Small intestine (tissue), 4 donors: ENCODE data around the gene TMEM238. TPM values are rescaled to one million over a fixed set of nuclear protein-coding genes. Genes with fewer than 3 reads are reported as not detected.

Source experiments
- polyA plus RNA-seq, 4 donors: library from polyadenylated mRNA; stranded (reverse) in 3 of 4; unstranded in 1 of 4; fragments of 200-250 nt in 3 of 4; fragments of 120-200 nt in 1 of 4; gene quantifications; one replicate each; pipeline versions ENCODE4 v1.2.1 to v1.2.3, GENCODE V29; 2013
- donor health status: healthy with polysubstance abuse.
- donor health status: Bipolar disorder and iron deficiency.
- donor health status: healthy.

TMEM238 gene
- polyA plus RNA-seq, 4 donors: 1.6 to 9.4 (median 2.2) TPM; not detected in 1

Other genes starting within 250 kb of the TMEM238 start
- 10 to 100 TPM in 1 of 4 donors, 1 to 10 TPM in 2, under 1 TPM in 1; 0.18 to 20.1 (median 5.3) TPM for gene TNNT1, start 235.1 kb downstream of the TMEM238 start, polyA plus RNA-seq
- 10 to 100 TPM in 1 of 4 donors, 1 to 10 TPM in 2, under 1 TPM in 1; 0.59 to 39.7 (median 1.5) TPM for gene TNNI3, start 226.6 kb downstream of the TMEM238 start, polyA plus RNA-seq
- gene DNAAF3, start 217.7 kb downstream of the TMEM238 start, polyA plus RNA-seq: under 1 TPM in 2 of 4 donors, not detected in 2; 0.62 to 0.64 TPM
- 1 to 10 TPM in 2 of 4 donors, under 1 TPM in 2; 0.22 to 4.7 (median 1.1) TPM for gene SYT5, start 204.0 kb downstream of the TMEM238 start, polyA plus RNA-seq
- gene PTPRH, start 174.8 kb downstream of the TMEM238 start, polyA plus RNA-seq: 100 to 1,000 TPM in 2 of 4 donors, 10 to 100 TPM in 2; 33.4 to 158 (median 89.7) TPM
- 100 to 1,000 TPM in 1 of 4 donors, 10 to 100 TPM in 3; 22.8 to 255 (median 72.6) TPM for gene TMEM86B, start 155.5 kb downstream of the TMEM238 start, polyA plus RNA-seq
- 10 to 100 TPM; 43.4 to 67.5 (median 48.9) TPM for gene PPP6R1, start 125.3 kb downstream of the TMEM238 start, polyA plus RNA-seq
- 10 to 100 TPM; 25.9 to 61.9 (median 31.4) TPM for gene HSPBP1, start 104.2 kb downstream of the TMEM238 start, polyA plus RNA-seq
- gene BRSK1, start 100.3 kb downstream of the TMEM238 start, polyA plus RNA-seq: 1 to 10 TPM in 3 of 4 donors, under 1 TPM in 1; 0.22 to 3.5 (median 2.7) TPM
- 100 to 1,000 TPM in 1 of 4 donors, 10 to 100 TPM in 3; 33.2 to 125 (median 79.2) TPM for gene TMEM150B, start 59.0 kb downstream of the TMEM238 start, polyA plus RNA-seq
- gene KMT5C, start 44.4 kb downstream of the TMEM238 start, polyA plus RNA-seq: 10 to 100 TPM; 10.3 to 18.4 (median 14.3) TPM
- under 1 TPM in 2 of 4 donors, not detected in 2; 0.07 to 0.09 TPM for gene COX6B2, start 29.6 kb downstream of the TMEM238 start, polyA plus RNA-seq
- gene GARIN5B, start 21.0 kb downstream of the TMEM238 start, polyA plus RNA-seq: under 1 TPM in 1 of 4 donors, not detected in 3; 0.03 TPM
- gene IL11, start 13.8 kb downstream of the TMEM238 start, polyA plus RNA-seq: under 1 TPM in 2 of 4 donors, not detected in 2; 0.19 to 0.67 TPM
- under 1 TPM in 2 of 4 donors, not detected in 2; 0.30 to 0.31 TPM for gene TMEM190, start 7.5 kb downstream of the TMEM238 start, polyA plus RNA-seq
- gene RPL28, start 1.6 kb upstream of the TMEM238 start, polyA plus RNA-seq: 1,000 to 10,000 TPM; 1,338 to 2,360 (median 2,018) TPM
- gene UBE2S, start 23.5 kb upstream of the TMEM238 start, polyA plus RNA-seq: 10 to 100 TPM in 2 of 4 donors, 1 to 10 TPM in 2; 7.2 to 30.1 (median 16.4) TPM
- gene SHISA7, start 59.0 kb upstream of the TMEM238 start, polyA plus RNA-seq: under 1 TPM in 2 of 4 donors, not detected in 2; 0.12 to 0.21 TPM
- gene ISOC2, start 77.3 kb upstream of the TMEM238 start, polyA plus RNA-seq: 100 to 1,000 TPM in 1 of 4 donors, 10 to 100 TPM in 3; 28.8 to 164 (median 78.4) TPM
- gene C19orf85, start 80.5 kb upstream of the TMEM238 start, polyA plus RNA-seq: not detected
- 1 to 10 TPM; 1.1 to 7.0 (median 5.0) TPM for gene ZNF628, start 92.3 kb upstream of the TMEM238 start, polyA plus RNA-seq
- gene NAT14, start 100.9 kb upstream of the TMEM238 start, polyA plus RNA-seq: 10 to 100 TPM in 1 of 4 donors, 1 to 10 TPM in 3; 5.8 to 10.2 (median 7.8) TPM
- 1 to 10 TPM in 1 of 4 donors, under 1 TPM in 2, not detected in 1; 0.49 to 2.2 (median 0.54) TPM for gene SSC5D, start 104.1 kb upstream of the TMEM238 start, polyA plus RNA-seq
- gene SBK2, start 152.8 kb upstream of the TMEM238 start, polyA plus RNA-seq: under 1 TPM in 1 of 4 donors, not detected in 3; 0.06 TPM
- gene SBK3, start 161.3 kb upstream of the TMEM238 start, polyA plus RNA-seq: under 1 TPM in 2 of 4 donors, not detected in 2; 0.18 to 0.39 TPM
- gene ZNF579, start 196.6 kb upstream of the TMEM238 start, polyA plus RNA-seq: 10 to 100 TPM in 1 of 4 donors, 1 to 10 TPM in 3; 2.2 to 12.7 (median 4.8) TPM
- gene FIZ1, start 215.2 kb upstream of the TMEM238 start, polyA plus RNA-seq: 10 to 100 TPM in 1 of 4 donors, 1 to 10 TPM in 3; 7.2 to 13.0 (median 7.4) TPM
- gene ZNF524, start 216.0 kb upstream of the TMEM238 start, polyA plus RNA-seq: 10 to 100 TPM; 23.2 to 63.5 (median 45.7) TPM
- 10 to 100 TPM in 1 of 4 donors, 1 to 10 TPM in 3; 4.0 to 10.3 (median 5.5) TPM for gene ZNF865, start 221.4 kb upstream of the TMEM238 start, polyA plus RNA-seq
- 10 to 100 TPM in 3 of 4 donors, 1 to 10 TPM in 1; 9.5 to 16.3 (median 11.0) TPM for gene ZNF784, start 240.3 kb upstream of the TMEM238 start, polyA plus RNA-seq